ENCODE measurements around the gene ARHGAP10. TPM values are rescaled to one million over a fixed set of nuclear protein-coding genes. Genes with fewer than 3 reads are reported as not detected.
"Not testable (repeated sequence)": the region's sequence is repeated elsewhere in the genome, so short reads cannot be mapped to it uniquely, and the experiment has no call there.

The ARHGAP10 gene
- total RNA-seq, 2 experiments from 2014 or later, result 7.1 to 8.0 TPM

GRCh38 chr4:147910315-147910714 is 178.4 kb downstream of the ARHGAP10 start:
- Mint-ChIP-seq H3K4me3 (no peak overlapping the region), H3K27me3 (no peaks in the 10 kb centered on the region), H3K4me1 (ENCODE audit: low read depth) (no peaks in the 10 kb centered on the region), H3K9me3 (no peaks in the 10 kb centered on the region), H3K27ac (no peak overlapping the region), H3K36me3 (peaks cover 9% of the 10 kb centered on the region)
- ChIA-PET POLR2A (no interaction called here), CTCF (interaction anchor here (1.8 kb wide), 1 partner anchor 43 kb away, joined by 11 read pairs; no protein-coding TSS in a partner anchor)
- intact Hi-C loops (cut with micrococcal nuclease), result no loop called here
- no peak for DNase-seq

- H3K9me3 Mint-ChIP-seq; POLR2A ChIA-PET; CTCF ChIA-PET; H3K36me3 Mint-ChIP-seq; H3K27ac Mint-ChIP-seq; H3K4me3 Mint-ChIP-seq; H3K27me3 Mint-ChIP-seq; DNase-seq; H3K4me1 Mint-ChIP-seq (ENCODE audit: low read depth); intact Hi-C loops (cut with micrococcal nuclease): not testable (repeated sequence)
These were observed 180.2 kb downstream of the ARHGAP10 start for GRCh38 chr4:147912106-147912505.

- Mint-ChIP-seq H3K9me3 (no peaks in the 10 kb centered on the region), H3K4me3 (no peak overlapping the region), H3K27ac (no peak overlapping the region), H3K4me1 (ENCODE audit: low read depth) (no peaks in the 10 kb centered on the region), H3K36me3 (peaks cover 5% of the 10 kb centered on the region), H3K27me3 (no peaks in the 10 kb centered on the region)
- intact Hi-C loops (cut with micrococcal nuclease), result no loop called here
- ChIA-PET CTCF (no interaction called here), POLR2A (no interaction called here)
- no peak for DNase-seq
These were observed 181.2 kb downstream of the ARHGAP10 start for GRCh38 chr4:147913137-147913536.

- POLR2A ChIA-PET, result no interaction called here
- H3K27me3 Mint-ChIP-seq, result no peaks in the 10 kb centered on the region
- H3K27ac Mint-ChIP-seq, result no peak overlapping the region
- intact Hi-C loops (cut with micrococcal nuclease), result no loop called here
- H3K4me3 Mint-ChIP-seq, result no peak overlapping the region
- CTCF ChIA-PET, result interaction anchor here (1.6 to 2.3 kb wide), 2 partner anchors 9 to 50 kb away, joined by 4 to 9 read pairs; no protein-coding TSS in a partner anchor
- H3K36me3 Mint-ChIP-seq, result peaks cover 5% of the 10 kb centered on the region
- H3K9me3 Mint-ChIP-seq, result no peaks in the 10 kb centered on the region
- no peaks in the 10 kb centered on the region for H3K4me1 Mint-ChIP-seq (ENCODE audit: low read depth)
- no peak for DNase-seq
These were observed 184.5 kb downstream of the ARHGAP10 start for GRCh38 chr4:147916351-147916750.

- intact Hi-C loops (cut with micrococcal nuclease), result no loop called here
- POLR2A ChIA-PET, result no interaction called here
- DNase-seq, result no peak
- H3K4me3 Mint-ChIP-seq, result no peak overlapping the region
- CTCF ChIA-PET, result no interaction called here
- H3K27ac Mint-ChIP-seq, result no peak overlapping the region
- H3K36me3 Mint-ChIP-seq, result no peaks in the 10 kb centered on the region
- no peaks in the 10 kb centered on the region for H3K27me3 Mint-ChIP-seq
- peaks cover 3% of the 10 kb centered on the region for H3K4me1 Mint-ChIP-seq (ENCODE audit: low read depth)
- H3K9me3 Mint-ChIP-seq, result no peaks in the 10 kb centered on the region
These were observed 191.5 kb downstream of the ARHGAP10 start for GRCh38 chr4:147923381-147923780.

GRCh38 chr4:147923854-147924253 is 192.0 kb downstream of the ARHGAP10 start:
- no peak for DNase-seq
- Mint-ChIP-seq H3K27ac (no peak overlapping the region), H3K36me3 (no peaks in the 10 kb centered on the region), H3K9me3 (no peaks in the 10 kb centered on the region), H3K4me3 (no peak overlapping the region), H3K27me3 (no peaks in the 10 kb centered on the region), H3K4me1 (ENCODE audit: low read depth) (peaks cover 3% of the 10 kb centered on the region)
- POLR2A ChIA-PET, result no interaction called here
- intact Hi-C loops (cut with micrococcal nuclease), result no loop called here
- CTCF ChIA-PET, result no interaction called here

- ChIA-PET POLR2A (no interaction called here), CTCF (interaction anchor here (0.9 to 1.3 kb wide), 3 partner anchors 8 to 246 kb away, joined by 3 to 4 read pairs (median 3); no protein-coding TSS in a partner anchor)
- Mint-ChIP-seq H3K9me3 (no peaks in the 10 kb centered on the region), H3K4me3 (no peak overlapping the region), H3K36me3 (no peaks in the 10 kb centered on the region), H3K4me1 (ENCODE audit: low read depth) (peaks cover 3% of the 10 kb centered on the region), H3K27ac (no peak overlapping the region), H3K27me3 (no peaks in the 10 kb centered on the region)
- intact Hi-C loops (cut with micrococcal nuclease), result no loop called here
- DNase-seq, result peak; percentile 16
These were observed 192.9 kb downstream of the ARHGAP10 start for GRCh38 chr4:147924604-147925412.

GRCh38 chr4:147927377-147928137 is 195.7 kb downstream of the ARHGAP10 start:
- ChIA-PET POLR2A (no interaction called here), CTCF (no interaction called here)
- Mint-ChIP-seq H3K9me3 (no peaks in the 10 kb centered on the region), H3K36me3 (peaks cover 6% of the 10 kb centered on the region), H3K27me3 (no peaks in the 10 kb centered on the region), H3K4me1 (ENCODE audit: low read depth) (peaks cover 3% of the 10 kb centered on the region), H3K27ac (no peak overlapping the region), H3K4me3 (no peak overlapping the region)
- intact Hi-C loops (cut with micrococcal nuclease), result no loop called here
- DNase-seq, result no peak

GRCh38 chr4:147928400-147928799 is 196.5 kb downstream of the ARHGAP10 start:
- Mint-ChIP-seq H3K4me3 (no peak overlapping the region), H3K36me3 (peaks cover 6% of the 10 kb centered on the region), H3K27me3 (no peaks in the 10 kb centered on the region), H3K9me3 (no peaks in the 10 kb centered on the region), H3K27ac (no peak overlapping the region), H3K4me1 (ENCODE audit: low read depth) (peaks cover 3% of the 10 kb centered on the region)
- ChIA-PET POLR2A (no interaction called here), CTCF (interaction anchor here (1.0 to 1.6 kb wide), 2 partner anchors 56 to 62 kb away, joined by 3 to 4 read pairs; no protein-coding TSS in a partner anchor)
- intact Hi-C loops (cut with micrococcal nuclease), result no loop called here
- no peak for DNase-seq

- Mint-ChIP-seq H3K4me3 (no peak overlapping the region), H3K27ac (no peak overlapping the region), H3K4me1 (ENCODE audit: low read depth) (no peaks in the 10 kb centered on the region), H3K9me3 (no peaks in the 10 kb centered on the region), H3K27me3 (no peaks in the 10 kb centered on the region), H3K36me3 (peaks cover 6% of the 10 kb centered on the region)
- ChIA-PET CTCF (interaction anchor here (1.6 kb wide), 1 partner anchor 63 kb away, joined by 4 read pairs; no protein-coding TSS in a partner anchor), POLR2A (no interaction called here)
- DNase-seq, result no peak
- intact Hi-C loops (cut with micrococcal nuclease), result no loop called here
These were observed 197.9 kb downstream of the ARHGAP10 start for GRCh38 chr4:147929746-147930145.

GRCh38 chr4:147933316-147933715 is 201.4 kb downstream of the ARHGAP10 start:
- DNase-seq, result peak; percentile 16
- CTCF ChIA-PET, result no interaction called here
- intact Hi-C loops (cut with micrococcal nuclease), result no loop called here

GRCh38 chr4:147933779-147934178 is 201.9 kb downstream of the ARHGAP10 start:
- intact Hi-C loops (cut with micrococcal nuclease), result no loop called here
- H3K36me3 Mint-ChIP-seq, result peaks cover 6% of the 10 kb centered on the region
- H3K27ac Mint-ChIP-seq, result no peak overlapping the region
- POLR2A ChIA-PET, result no interaction called here
- DNase-seq, result no peak
- H3K9me3 Mint-ChIP-seq, result no peaks in the 10 kb centered on the region
- H3K27me3 Mint-ChIP-seq, result no peaks in the 10 kb centered on the region
- no peaks in the 10 kb centered on the region for H3K4me1 Mint-ChIP-seq (ENCODE audit: low read depth)
- H3K4me3 Mint-ChIP-seq, result no peak overlapping the region
- CTCF ChIA-PET, result no interaction called here

More at GRCh38 chr4:147933316-147933715, 201.4 kb downstream of the ARHGAP10 start:
- Mint-ChIP-seq H3K27me3 (no peaks in the 10 kb centered on the region), H3K4me3 (no peak overlapping the region), H3K4me1 (ENCODE audit: low read depth) (no peaks in the 10 kb centered on the region), H3K27ac (no peak overlapping the region), H3K36me3 (peaks cover 6% of the 10 kb centered on the region), H3K9me3 (no peaks in the 10 kb centered on the region)
- POLR2A ChIA-PET, result no interaction called here
